ENCODE data around the gene SIRPB2.

The SIRPB2 gene

DNA sequence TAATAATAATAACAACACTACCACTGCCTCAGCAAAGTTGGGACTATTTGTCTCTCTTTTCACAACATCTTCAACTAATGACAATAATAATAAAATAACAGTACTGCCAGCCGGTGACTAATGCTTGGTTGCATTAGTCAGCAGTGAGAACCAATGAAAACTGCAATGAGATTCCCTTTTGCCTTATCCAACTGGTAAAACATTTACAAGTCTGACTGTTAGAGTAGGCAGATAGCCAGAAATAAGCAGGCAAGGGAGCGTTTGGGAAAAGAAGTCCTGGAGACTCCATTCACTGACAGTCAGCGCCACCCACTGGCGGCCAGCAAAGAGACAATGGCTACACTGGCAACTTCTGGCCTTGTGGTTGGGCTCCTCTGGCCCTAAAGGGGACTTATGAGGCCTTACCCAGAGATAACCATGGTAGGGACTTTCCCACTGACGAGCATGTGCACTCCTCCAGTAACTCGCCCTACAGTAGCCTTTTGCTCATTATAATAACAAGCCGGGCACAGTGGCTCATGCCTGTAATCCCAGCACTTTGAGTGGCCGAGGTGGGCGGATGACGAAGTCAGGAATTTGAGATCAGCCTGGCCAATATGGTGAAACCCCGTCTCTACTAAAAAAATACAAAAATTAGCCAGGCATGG is 21.2 kb downstream of the SIRPB2 start:
- peak; percentile 75 for DNase-seq

DNA sequence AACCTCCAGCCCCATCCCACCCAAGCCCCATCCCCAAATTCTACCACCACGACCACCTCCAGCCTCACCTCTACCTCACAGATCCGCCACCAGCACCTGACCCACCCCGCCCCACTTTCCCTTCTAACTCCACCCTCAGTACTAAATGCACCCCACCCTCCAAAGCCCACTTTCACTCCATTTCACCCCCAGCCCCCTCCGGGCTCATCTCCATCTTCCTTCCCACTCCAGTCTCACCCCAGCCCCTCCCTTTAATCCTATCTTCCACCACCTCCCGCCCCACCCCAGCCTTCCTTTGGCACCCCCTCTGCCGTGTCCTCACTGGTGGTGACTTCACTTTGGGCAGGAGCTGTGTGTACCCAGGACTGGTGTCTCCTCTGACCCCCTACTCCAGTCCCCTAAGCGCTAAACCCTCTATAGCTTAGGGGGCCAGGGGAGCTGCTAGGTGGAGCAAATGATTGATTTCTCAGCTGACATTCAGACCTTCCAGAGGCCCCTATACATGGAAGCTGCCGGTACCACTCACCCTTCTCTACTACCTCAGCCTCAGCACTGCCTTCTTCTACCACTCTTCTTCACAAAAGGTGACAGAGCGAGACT is 21.8 kb downstream of the SIRPB2 start:
- DNase-seq, result no peak

DNA sequence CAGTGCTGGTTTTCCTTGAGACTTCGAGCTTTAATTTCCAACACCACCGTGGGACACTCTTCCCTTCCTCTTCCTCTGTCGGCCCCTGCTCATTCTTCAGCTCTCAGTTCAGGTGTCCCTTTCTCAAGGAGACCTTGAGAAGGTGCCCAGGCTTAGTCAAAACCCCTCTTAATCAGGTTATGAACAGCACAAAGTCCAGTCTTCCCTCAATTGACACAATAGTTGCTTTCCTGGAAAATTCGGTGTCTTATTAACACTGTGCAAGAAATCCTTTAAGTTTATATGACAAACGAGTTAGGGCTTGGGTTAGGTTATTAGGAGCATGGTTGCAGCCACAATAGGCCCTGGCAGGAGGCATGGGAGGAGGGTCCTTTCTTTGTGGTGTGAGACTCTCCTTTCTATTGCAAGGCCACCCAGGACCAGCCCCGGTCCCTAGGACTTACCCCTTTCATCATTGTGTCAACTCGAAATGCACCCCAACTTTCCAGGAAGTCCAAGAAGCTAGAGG is 23.0 kb downstream of the SIRPB2 start:
- DNase-seq, result no peak

DNA sequence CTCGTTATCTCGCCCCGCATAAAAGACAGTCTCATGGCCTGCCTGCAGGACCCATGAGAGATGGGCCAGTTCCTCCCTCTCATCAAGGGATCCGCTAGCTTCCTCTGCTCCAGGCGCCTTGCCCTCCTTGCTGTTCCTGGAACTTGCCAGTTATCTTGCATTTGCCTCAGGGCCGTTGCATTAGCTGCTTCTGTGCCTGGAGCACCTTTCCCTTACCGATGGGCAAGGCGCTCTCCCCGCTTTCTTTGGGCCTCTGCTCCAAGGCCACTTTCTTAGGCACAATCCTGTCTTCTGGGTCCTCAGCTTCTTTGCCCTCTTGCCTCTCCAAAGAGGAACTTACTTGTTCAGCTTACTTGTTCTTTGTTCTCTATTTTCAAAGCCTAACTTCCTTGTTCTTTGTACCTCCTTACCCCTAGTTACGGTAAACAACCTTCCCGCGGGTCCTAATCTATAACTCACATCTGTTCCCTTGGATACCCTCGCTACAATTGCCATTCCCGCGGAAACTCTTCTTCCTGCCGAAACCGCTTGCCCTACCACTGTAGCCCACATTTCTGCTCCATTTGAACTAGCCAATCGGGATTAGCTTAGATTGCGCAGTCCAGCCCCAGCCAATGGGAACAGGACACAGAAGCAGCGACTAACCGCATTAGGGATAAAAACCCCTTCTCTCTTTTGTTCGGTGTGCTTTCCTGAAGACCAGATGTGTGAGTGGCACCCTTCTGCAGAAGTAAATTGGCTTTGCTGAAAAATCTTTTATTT is 23.7 kb downstream of the SIRPB2 start:
- peak; percentile 66 for DNase-seq

DNA sequence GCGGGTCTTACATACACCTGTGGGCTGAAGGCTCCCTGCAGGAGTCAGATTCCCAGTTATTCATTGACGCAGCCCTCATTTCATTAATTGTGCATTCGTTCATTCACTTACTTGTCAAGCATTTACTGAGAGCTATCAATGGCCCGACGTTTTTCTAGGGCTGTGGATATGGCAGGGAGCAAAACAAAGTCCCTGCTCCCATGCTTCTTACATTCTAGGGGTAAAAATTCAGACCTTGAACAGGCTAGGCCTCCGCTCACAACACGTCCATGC is 24.2 kb downstream of the SIRPB2 start:
- no peak for DNase-seq

DNA sequence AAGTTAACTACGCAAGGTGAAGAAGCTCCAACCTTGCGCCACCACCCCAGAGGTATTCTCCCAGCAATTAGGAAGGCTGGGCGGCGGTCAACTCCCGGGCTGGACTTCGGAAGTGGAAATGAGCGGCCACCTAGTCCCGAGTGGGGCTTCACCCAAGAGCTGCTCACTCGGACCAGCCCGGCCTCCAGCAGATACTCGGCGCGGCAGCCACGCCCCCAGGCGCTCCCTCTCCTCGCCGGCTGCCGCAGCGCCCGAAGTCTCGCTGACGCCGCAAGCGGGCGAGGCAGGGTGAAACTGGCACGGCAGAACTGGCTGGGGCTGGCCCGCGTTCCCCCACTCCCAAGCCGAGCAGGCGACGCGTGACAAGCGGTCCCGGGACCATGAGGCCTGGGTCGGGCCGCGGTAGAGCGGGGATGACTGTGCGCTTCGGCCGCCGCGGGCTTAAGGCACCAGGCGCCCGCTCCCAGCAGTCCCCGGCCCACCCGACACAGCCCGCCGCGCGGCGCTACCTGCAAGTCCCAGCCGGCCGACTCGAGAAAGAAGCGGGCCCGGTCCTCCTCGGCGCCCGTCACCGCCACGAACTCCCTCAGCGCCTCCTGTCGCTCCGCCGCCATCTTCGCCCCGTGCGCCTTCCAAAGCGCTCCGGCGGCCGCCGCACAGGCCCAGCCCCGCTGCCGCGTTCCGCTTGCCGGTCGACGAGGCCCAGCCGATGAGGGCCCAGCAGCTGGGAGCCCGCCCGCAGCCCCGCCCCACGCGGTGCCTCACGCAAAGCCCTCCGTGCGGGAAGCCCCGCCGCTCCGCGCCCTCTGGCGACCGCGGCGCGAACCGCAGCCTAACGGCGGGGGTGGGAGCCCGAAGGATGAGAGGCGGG is 24.8 kb downstream of the SIRPB2 start, which contains the start of gene NSFL1C:
TSS of gene NSFL1C (minus strand) at position 639 of the 871 bp plus-strand sequence. CDS start at position 614, 25 bp downstream.
- DNase-seq, result peak; percentile 95

DNA sequence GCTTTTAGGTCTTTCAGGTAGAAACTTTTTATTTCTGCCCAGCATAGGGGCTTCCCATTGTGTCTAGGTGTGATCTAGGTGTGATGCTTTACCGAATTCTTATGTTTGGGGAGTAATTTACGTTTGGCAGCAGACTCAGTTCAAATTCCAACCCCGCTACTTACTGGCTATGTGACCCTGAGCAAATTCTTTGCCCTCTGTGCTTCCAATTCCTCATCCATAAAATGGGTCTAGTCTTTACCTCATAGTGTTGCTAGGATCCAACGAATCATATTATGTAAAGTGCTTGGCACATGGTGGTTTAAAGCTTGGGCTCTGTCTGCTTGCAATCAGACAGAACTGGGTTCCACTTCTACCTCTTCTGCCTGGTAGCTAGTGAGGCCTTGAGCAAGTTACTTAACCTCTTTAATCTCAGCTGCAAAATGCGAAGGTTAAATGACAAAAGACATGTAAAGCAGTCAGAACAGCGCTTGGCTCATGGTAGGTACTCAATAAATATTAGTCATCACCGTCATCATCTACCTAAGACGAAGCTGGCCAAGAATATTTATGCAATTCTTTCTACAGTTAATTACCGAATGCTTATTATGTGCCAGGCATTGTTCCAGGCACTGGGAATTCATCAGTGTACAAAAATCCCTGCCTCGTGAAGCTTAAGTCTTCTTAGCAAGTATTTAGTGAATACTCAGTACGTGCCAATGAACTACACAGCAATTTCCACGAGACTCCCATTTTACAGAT is 25.6 kb downstream of the SIRPB2 start:
- DNase-seq, result no peak

DNA sequence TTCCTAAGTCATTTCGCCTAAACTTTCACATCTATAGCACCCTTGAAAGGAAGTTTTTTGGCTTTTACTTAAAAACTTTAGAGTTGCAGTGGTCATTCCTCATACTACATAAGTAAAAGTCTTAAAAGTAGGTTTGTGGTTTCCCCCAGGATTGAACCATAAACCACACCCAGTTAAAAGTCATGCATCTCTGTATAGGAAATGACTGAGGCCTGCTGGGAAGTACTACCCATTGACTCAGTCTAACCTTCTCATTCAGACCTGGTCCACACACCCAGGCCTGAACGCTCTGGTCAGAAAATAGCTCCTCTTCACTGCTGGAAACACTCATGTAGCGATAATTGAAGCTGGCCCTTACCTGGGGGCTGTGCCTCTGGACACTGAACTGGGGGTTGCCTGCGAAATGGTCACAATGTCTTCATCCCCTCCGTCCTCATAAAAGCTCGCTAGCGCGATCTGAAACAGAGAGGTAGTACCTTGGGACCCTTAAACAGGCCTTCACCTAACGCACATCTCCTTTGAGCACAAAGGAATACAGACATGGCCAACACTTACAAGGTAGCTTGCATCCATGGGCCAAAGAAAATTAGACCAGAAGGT is 27.1 kb downstream of the SIRPB2 start:
- no peak for DNase-seq

DNA sequence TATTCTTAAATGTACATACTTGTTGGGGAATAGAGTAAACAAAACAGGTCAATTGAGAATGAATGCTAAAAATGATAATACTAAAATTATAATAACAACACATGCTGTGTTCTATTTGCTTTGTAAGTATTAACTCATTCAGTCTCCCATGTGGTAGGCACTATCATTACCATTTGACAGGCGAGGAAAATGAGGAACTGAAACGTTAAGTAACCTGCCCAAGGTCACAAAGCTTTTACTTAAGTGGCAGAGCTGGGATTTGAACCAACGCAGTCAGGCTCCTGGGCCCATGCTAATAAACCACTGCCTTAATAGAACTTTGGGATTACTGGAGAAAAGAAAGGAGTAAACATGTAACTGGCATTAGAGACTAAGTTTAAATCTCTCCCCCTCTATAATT is 28.4 kb downstream of the SIRPB2 start:
- DNase-seq, result no peak

DNA sequence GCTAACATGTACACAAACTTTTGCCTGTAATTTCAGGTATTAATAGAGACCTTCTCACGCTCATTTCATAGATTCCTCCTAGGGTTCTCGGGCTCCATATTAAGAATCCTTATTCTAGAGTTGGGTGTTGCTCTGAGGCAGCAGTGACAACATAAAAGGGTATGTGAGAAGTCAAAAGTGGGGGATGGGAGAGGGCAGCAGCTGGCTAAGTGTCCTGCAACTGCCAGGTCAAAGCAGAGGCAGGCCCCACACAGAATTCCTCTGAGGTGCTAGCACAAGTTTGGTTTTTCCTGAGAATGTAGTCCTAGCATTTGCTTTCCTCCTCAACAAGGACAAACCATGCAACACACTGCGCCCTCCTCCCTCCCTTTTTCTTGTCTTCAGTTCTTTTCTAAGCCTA is 29.2 kb downstream of the SIRPB2 start:
- no peak for DNase-seq

DNA sequence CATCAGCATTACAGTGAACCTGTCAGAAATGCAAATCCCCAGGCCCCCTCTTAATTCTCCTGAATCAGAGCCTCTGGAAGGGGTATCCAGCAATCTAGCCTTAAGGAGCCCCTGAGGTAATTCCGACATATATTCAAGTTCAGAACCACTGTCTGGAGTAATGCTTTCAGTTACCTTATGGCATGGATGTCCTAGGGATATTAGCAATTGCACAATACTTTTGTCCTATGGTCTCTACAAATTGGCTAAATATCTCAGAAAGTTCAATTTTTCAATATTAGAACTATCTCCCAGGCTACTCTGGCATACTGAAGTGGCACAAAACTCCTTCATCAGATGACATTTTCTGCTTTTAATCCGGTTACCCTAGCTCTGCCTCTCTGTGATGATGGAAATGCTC is 30.9 kb downstream of the SIRPB2 start:
- no peak for DNase-seq

DNA sequence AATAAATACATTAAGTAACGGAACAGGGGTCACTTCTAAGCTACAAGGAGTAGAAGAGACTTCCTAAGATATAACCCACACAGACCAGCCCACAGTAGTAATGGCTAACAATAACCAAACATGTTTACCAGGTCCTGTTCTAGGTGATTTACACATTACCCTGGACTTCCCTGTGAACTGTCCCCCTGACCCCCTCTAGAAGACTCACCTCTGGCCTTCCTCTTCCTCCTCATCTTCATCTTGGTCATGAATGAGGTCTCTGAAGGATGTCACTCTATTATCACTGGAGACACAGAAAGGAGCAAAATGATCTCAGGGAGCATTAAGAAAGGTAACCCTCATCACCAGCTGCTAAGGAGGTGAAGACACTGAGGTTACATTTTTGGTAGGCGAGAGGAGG is 33.2 kb downstream of the SIRPB2 start:
- DNase-seq, result no peak

DNA sequence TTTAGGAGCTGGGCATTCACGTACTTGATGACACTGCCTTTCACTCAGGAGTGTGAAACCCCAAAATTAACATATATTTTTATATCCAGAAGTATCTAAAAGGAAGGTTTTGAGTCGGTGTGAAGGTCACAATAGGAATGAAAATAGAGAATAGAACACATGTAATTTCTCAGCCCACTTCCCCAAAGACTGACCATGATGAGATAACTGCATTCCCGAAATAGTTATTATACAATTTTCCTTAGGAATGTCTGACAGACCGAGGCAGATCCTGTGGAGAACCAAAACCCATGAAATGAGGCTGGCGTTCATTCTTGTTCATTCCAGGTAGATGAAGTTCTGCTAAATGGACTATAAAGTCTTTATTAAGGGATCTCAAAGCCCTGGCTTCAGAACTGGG is 34.9 kb downstream of the SIRPB2 start:
- DNase-seq, result no peak

DNA sequence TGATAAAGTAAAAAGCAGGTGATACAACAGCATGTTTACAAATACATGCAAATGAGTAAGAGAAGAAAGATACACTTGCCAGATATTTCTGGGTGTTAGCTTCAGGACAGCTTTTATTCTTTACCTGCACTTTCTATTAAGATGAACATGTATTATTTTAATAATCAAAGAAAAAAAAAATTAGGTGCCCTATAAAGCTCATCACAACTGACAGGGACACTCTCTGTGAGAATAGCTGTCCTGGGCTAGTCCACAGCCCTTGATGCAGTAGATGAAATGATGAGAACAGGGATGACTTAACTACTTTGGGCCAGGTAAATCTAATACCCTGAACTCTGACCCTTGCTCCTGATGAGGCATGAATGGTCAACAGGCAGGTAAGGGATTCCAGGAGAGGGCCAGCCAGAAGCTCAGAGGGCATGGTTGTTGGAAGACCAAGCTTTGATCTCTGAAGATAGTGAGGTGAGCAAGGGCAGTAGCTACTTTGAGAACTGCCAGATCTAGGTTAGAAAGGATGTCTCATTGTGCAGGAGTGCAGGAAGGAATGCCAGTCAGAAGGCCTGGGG is 40.2 kb downstream of the SIRPB2 start:
- no peak for DNase-seq

DNA sequence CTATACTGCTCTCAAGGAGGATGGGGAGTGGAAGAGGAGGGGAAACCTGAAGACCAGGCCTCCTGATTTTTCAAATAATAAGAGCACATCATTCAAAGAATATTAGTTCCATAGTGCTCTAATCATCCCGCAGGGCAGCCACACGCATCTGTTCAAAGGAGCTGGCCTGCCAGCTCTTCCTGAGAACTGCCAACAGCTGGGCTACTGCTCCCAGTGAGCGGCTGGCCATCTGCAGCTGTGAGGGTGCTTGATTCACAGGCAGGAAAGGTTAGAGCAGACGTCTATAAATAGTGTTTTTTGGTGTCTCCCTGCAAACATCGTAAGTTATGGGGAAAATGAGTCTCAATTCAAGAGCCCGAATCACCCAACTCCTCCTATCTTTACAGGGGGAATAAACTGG is 41.9 kb downstream of the SIRPB2 start:
- no peak for DNase-seq

DNA sequence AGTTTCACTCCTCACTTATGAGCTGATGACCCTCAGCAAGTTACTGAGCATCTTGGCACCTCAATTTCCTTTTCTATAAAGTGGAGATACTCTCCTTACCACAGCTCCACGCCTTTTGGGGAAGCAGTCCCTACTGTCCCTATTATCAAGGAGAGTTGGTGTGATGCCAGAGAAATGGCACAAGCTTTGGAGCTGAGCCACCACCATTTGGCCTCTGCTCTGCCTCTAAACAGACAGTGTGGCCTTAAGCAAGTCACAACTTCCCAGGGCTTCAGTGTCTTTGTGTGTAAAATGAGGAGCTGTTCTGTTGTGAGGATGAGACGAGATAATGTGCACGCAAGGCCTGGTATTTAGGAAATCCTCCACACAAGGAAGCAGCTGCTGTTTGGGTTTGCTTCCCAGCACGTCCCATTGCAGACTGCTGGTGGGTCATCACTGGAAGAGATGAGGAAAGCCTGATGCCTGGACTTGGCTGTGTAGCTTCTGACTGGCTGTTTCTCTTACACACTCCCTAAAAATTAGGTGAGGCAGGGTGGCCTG is 43.1 kb downstream of the SIRPB2 start:
- DNase-seq, result no peak

DNA sequence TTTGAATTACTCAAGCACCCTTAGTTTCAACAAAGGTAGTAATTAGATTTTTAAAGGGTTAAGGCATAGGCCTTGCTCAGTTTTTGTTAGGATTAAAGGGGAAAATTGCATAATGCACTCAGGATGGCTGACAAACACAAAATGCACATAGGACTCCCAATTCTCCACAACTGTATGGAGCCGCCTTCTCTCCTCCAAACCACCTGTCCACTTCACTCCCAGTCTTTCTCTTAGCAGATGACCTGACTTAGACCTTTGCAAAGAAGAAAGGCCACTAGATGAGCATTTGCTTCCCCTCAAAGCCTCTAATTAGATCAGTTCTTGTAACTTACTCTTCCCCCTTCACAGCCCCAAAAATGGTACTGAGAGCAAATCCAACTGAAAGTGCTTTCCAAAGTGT is 44.7 kb downstream of the SIRPB2 start:
- no peak for DNase-seq

DNA sequence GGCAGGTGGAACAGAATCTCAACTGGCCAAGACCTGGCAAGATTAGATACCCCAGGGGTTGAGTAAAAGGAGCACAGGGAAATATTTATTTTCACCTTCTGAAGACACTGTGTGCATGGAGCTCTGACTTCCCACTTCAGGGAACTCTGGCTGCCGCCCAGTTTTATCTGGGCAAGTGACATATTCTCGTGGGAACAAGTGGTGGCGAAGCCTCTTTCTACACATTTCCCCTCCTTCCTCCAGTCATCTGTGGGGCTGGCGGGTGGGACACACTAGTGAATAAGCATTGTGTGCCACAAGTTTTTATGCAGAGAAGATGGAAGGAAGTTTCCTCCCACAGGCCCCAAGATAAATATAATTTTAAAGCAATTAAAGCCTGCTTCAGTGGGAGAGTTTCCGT is 48.1 kb downstream of the SIRPB2 start:
- DNase-seq, result no peak

DNA sequence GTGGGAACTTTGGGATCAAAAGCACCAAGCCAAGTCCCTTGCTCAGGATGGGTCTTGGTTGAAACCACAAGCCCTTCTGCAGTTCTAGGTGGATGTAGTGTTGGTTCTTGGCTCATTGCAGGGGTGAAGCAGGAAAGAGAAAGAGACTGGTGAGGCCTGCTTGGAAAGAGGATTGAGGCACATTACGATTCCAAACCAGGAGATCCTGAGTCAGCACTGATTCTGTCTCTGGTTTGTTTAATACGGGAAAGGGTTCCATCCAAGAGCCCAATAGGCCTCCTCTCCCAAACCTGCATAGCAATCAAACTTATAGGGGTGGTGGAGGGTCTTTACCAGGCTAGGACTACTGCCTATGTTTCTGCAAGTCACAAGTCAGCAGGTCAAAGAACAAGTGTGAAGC is 48.9 kb downstream of the SIRPB2 start:
- DNase-seq, result no peak

DNA sequence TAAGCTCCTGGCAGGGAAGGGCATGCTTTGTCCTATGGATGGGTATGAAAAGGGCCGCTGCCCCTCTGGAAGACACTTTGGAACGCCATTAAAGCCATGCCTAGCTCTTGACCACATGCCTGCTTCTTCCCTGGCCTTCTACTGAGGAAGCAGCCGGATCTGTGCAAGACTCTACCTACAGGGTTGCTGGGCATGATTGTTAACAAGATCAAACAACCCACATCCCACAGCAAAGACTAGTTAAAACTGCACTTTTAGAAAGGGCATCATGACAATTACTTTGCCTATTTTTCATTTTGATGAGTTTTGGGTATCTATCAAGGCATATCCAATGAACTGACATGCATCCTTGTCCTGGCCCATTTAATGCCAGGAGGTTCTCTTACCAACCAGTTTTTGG is 50.1 kb downstream of the SIRPB2 start:
- DNase-seq, result no peak

DNA sequence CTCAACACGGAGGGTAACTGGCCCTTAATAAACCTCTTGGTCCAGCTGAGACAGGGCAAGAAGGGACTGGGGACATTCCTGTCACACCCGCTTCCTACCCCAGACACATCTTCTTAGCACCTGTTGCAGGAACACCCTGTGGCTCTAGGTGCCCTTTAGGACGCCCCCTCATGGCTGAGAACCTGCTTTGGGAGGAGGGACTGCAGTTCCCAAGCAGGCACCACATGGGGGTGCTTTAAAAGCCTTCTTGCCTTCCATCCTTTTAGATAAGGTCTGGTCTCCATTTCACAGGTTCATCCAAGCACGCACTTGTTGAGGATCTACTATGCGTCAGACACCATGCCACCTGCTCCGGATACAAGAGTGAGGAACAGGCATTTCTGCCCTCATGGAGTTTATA is 51.2 kb downstream of the SIRPB2 start:
- DNase-seq, result peak; percentile 17

DNA sequence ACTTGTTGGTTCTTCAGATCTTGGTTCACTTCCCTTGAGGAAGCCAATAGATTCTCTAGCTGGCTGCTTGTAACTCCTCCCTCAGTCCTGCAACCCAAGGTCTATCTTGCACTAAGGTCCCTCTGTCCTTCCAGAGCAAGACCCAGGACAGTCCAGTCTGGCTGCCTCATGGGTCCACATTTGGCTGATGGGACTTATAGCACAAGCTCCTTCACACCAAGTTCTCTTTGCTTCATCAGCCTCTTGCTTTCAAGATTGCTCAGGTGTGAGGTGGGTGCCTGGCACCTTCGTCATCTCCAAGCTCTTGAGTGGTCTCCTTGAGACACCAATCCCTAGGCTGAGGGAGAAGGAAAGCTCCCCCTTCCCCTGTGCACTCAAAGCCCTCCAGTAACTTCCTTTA is 52.9 kb downstream of the SIRPB2 start:
- no peak for DNase-seq

Measured in NCI-H146 (cell line).